Transverse colon (tissue), 4 donors: ENCODE measurements around the gene CIAO3.

Experiments used
- CTCF ChIP-seq, 5 experiments: fragments of 200-600 bp in 3 of 5; fragments of 450-650 bp in 2 of 5; sonication (generic) in 3 of 5; IDR thresholded peaks; 1 replicate in 2 of 5; 2 replicates in 3 of 5; pipeline ENCODE4 v1.5.1; 2016 to 2017; ENCODE audit warnings: antibody characterized with exemption in 5 of 5, inconsistent platforms in 3 of 5, mild to moderate bottlenecking in 2 of 5, moderate library complexity in 1 of 5
- POLR2AphosphoS5 ChIP-seq, 3 donors: sonication (generic); formaldehyde crosslinking; IDR thresholded peaks; one replicate each; pipeline ENCODE4 v1.6.1; 2016; ENCODE audit warnings: antibody characterized with exemption in 3 of 3

- TF ChIP-seq CTCF (IDR thresholded peaks at IDR 0.05) (no peak), POLR2AphosphoS5 (IDR thresholded peaks at IDR 0.05) (no peak)
Observed at GRCh38 chr16:762595-763268, 21.9 kb upstream of the CIAO3 start.
